Tibial nerve (tissue), 4 donors: ENCODE data around the gene SDSL. TPM values are rescaled to one million over a fixed set of nuclear protein-coding genes. Genes with fewer than 3 reads are reported as not detected.

Experiments used
- DNase-seq, 2 donors: peaks; one replicate each; pipeline ENCODE4 v3.0.0-alpha.2; 2019; ENCODE audit warnings: low spot score in 2 of 2
- H3K27ac ChIP-seq, 4 donors: fragments of 200-600 bp; sonication (generic) in 3 of 4; one replicate each; pipeline ENCODE4 v1.5.1; 2017 to 2019; ENCODE audit warnings: mild to moderate bottlenecking in 1 of 4
- H3K27me3 ChIP-seq, 2 donors: fragments of 200-600 bp; sonication (generic) in 1 of 2; one replicate each; pipeline versions ENCODE4 v1.5.1 to v1.6.0; 2017 to 2019
- H3K36me3 ChIP-seq, 3 donors: fragments of 200-600 bp; sonication (generic); one replicate each; pipeline ENCODE4 v1.5.1; 2018 to 2019
- H3K4me1 ChIP-seq, 4 donors: fragments of 200-600 bp; sonication (generic) in 3 of 4; one replicate each; pipeline ENCODE4 v1.5.1; 2017 to 2019
- H3K4me3 ChIP-seq, 4 donors: fragments of 200-600 bp; sonication (generic) in 3 of 4; one replicate each; pipeline ENCODE4 v1.5.1; 2017 to 2019; ENCODE audit warnings: mild to moderate bottlenecking in 1 of 4, moderate library complexity in 1 of 4
- H3K9me3 ChIP-seq, 4 donors: fragments of 200-600 bp; sonication (generic) in 3 of 4; one replicate each; pipeline ENCODE4 v1.5.1; 2017 to 2019
- EP300 ChIP-seq, 2 donors: sonication (generic); formaldehyde crosslinking; IDR thresholded peaks; one replicate each; pipeline ENCODE4 v1.6.1; 2017; ENCODE audit warnings: antibody characterized with exemption in 2 of 2, mild to moderate bottlenecking in 1 of 2
- POLR2A ChIP-seq, 2 donors: fragments of 450-650 bp; IDR thresholded peaks; one replicate each; pipeline ENCODE4 v1.6.1; 2017; ENCODE audit warnings: antibody characterized with exemption in 2 of 2, mild to moderate bottlenecking in 2 of 2, moderate library complexity in 2 of 2
- WGBS, 2 donors: methylation state at CpG; one replicate each; pipeline ENCODE4 v1.1.5; 2018; 5-methylcytosine and 5-hydroxymethylcytosine counted together
- total RNA-seq, 4 donors: library from RNA; depleted of rRNA; stranded (reverse); fragments of >200 nt; gene quantifications; one replicate each; pipeline ENCODE4 v1.1.0, GENCODE V29; 2016
- TF ChIP-seq, protein P1 (sequence below), 5 experiments: fragments of 200-600 bp in 3 of 5; fragments of 450-650 bp in 2 of 5; sonication (generic) in 3 of 5; IDR thresholded peaks; one replicate each; pipeline ENCODE4 v1.5.1; 2016 to 2019; ENCODE audit warnings: antibody characterized with exemption in 5 of 5, mild to moderate bottlenecking in 3 of 5, moderate library complexity in 2 of 5

SDSL gene
- total RNA-seq, 4 donors from 2014 or later = 1.9 to 3.0 (median 2.3) TPM

DNA sequence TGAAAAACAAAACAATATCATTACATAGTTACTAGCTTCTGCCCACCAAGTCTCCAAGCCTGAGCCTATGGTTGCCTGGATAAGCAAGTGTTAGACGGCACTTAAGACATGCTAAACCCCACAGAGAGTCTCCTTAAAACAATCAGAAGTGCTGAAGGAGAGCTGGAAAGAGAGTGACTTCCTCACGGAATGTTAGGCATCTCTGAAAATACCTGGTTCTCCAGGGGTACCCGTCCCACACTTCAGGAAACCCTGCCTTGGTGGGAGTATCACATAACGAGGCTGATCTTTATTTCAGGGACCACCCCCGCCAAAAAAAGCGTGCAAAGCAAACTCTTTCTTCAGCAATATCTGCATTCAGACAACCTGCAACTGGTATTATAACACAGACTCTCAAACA is 31.1 kb downstream of the SDSL start:
- Histone ChIP-seq H3K4me1 (no peaks in the 10 kb centered on the region), H3K27me3 (peaks cover 0 to 7% of the 10 kb centered on the region in 2 donors), H3K36me3 (no peaks in the 10 kb centered on the region), H3K27ac (no peak overlapping the region), H3K4me3 (no peak overlapping the region), H3K9me3 (no peaks in the 10 kb centered on the region)
- no peak for DNase-seq
- 29 to 39% methylated on average over 6 of the region's 6 CpGs for WGBS, 2 donors
- TF ChIP-seq POLR2A (IDR thresholded peaks at IDR 0.05) (no peak), EP300 (IDR thresholded peaks at IDR 0.05) (no peak)
- TF ChIP-seq, protein P1, sequence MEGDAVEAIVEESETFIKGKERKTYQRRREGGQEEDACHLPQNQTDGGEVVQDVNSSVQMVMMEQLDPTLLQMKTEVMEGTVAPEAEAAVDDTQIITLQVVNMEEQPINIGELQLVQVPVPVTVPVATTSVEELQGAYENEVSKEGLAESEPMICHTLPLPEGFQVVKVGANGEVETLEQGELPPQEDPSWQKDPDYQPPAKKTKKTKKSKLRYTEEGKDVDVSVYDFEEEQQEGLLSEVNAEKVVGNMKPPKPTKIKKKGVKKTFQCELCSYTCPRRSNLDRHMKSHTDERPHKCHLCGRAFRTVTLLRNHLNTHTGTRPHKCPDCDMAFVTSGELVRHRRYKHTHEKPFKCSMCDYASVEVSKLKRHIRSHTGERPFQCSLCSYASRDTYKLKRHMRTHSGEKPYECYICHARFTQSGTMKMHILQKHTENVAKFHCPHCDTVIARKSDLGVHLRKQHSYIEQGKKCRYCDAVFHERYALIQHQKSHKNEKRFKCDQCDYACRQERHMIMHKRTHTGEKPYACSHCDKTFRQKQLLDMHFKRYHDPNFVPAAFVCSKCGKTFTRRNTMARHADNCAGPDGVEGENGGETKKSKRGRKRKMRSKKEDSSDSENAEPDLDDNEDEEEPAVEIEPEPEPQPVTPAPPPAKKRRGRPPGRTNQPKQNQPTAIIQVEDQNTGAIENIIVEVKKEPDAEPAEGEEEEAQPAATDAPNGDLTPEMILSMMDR (IDR thresholded peaks at IDR 0.05) = no peak

DNA sequence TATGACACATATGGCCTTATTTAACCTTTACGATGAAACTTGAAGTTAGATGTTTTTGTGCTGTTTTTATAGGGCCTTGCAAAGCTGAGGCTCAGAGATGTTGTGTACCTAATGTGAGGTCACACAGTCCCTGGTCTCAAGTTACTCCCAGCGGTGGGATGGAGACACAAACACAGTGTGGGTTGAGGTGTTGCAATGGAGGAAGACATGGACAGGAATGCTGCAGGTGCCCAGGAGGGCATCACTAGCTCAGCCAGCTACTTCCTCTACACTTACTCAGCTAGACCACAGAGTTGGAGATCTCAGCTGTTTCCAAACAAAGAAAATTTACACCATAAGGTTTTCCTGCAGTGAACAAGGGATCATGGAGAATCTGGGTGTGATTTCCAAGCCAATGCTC is 34.0 kb downstream of the SDSL start:
- Histone ChIP-seq H3K27me3 (peaks cover 0 to 33% of the 10 kb centered on the region in 2 donors), H3K27ac (no peak overlapping the region), H3K9me3 (no peaks in the 10 kb centered on the region), H3K4me1 (no peaks in the 10 kb centered on the region), H3K4me3 (no peak overlapping the region), H3K36me3 (no peaks in the 10 kb centered on the region)
- 73 to 78% methylated on average over 2 of the region's 2 CpGs for WGBS, 2 donors
- DNase-seq = no peak
- TF ChIP-seq, protein P1 (IDR thresholded peaks at IDR 0.05) = no peak
- TF ChIP-seq POLR2A (IDR thresholded peaks at IDR 0.05) (no peak), EP300 (IDR thresholded peaks at IDR 0.05) (no peak)

DNA sequence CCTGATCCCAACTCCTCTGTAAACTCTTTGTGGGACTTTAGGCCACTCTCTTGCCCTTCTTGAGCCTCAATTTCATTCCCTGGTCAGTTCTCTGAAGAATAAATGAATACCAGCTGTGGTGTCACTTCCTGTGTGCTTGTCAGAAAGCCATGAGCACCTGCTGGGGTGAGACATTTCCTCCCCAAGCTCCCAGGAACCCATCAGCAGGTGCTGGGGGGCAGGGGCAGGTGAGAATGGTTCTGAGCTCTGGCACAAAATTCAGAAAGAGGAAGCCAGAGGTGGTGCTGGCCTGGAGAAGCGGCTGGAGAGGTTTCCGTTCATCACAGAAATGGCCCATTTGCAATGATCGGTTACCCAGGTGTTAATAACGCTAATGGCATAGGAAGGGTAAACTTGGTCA is 34.6 kb downstream of the SDSL start:
- Histone ChIP-seq H3K4me1 (no peaks in the 10 kb centered on the region), H3K27ac (no peak overlapping the region), H3K27me3 (peaks cover 0 to 39% of the 10 kb centered on the region in 2 donors), H3K4me3 (no peak overlapping the region), H3K9me3 (peaks cover 0 to 3% (median 0%) of the 10 kb centered on the region in 4 donors), H3K36me3 (no peaks in the 10 kb centered on the region)
- DNase-seq = no peak
- TF ChIP-seq, protein P1 (IDR thresholded peaks at IDR 0.05) = no peak
- no peak for TF ChIP-seq POLR2A (IDR thresholded peaks at IDR 0.05)
- no peak for TF ChIP-seq EP300 (IDR thresholded peaks at IDR 0.05)
- WGBS, 2 donors = 53 to 71% methylated on average over 4 of the region's 4 CpGs

DNA sequence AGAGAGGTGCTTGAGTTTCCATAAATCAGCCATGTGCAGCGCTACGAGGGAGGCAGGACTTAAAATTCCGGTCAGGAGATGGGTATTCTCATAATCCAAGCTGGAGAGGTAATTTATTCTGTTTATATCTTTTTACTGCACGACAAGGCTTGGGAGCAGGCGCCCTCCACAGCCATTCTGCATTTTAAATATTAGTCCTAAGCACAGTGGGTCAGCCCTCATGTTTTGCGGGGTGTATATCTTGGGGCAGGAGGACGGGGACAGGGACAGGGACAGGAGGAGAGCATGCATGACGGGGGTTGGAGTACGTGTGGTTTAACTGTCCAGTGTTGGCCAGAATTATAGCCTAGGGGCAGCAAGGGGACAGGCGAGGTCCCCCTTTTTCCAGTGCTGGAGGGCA is 35.0 kb downstream of the SDSL start:
- Histone ChIP-seq H3K27ac (no peak overlapping the region), H3K4me1 (no peaks in the 10 kb centered on the region), H3K36me3 (no peaks in the 10 kb centered on the region), H3K4me3 (no peak overlapping the region), H3K27me3 (peaks cover 0 to 43% of the 10 kb centered on the region in 2 donors), H3K9me3 (peaks cover 0 to 3% (median 0%) of the 10 kb centered on the region in 4 donors)
- WGBS, 2 donors = 55 to 57% methylated on average over 10 of the region's 10 CpGs
- no peak for DNase-seq
- TF ChIP-seq POLR2A (IDR thresholded peaks at IDR 0.05) = no peak
- TF ChIP-seq, protein P1 (IDR thresholded peaks at IDR 0.05) = no peak
- TF ChIP-seq EP300 (IDR thresholded peaks at IDR 0.05) = no peak

DNA sequence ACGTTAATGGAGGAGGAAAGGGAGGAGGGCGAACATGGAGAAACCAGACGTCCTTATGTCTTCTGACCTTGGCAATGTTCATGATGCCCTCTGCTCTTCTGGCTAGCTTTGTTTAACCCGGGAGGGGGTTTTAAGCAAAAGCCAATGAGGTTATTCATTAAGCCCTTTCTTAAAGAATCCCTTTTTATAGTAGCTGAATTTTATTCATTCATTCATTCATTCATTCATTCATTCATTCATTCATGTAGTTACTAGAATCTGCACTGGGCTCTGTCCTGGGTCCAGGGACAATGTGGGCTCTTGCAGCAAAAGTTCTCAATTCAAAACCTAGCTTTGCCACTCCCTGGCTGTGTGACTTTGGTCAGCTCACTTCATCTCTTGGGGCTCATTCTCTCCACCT is 35.5 kb downstream of the SDSL start:
- Histone ChIP-seq H3K9me3 (peaks cover 0 to 3% (median 0%) of the 10 kb centered on the region in 4 donors), H3K27me3 (peaks cover 0 to 48% of the 10 kb centered on the region in 2 donors), H3K27ac (no peak overlapping the region), H3K4me1 (peaks cover 0 to 3% (median 1%) of the 10 kb centered on the region in 4 donors), H3K4me3 (no peak overlapping the region), H3K36me3 (no peaks in the 10 kb centered on the region)
- no peak for DNase-seq
- 34 to 39% methylated on average over 4 of the region's 4 CpGs for WGBS, 2 donors
- no peak for TF ChIP-seq POLR2A (IDR thresholded peaks at IDR 0.05)
- TF ChIP-seq, protein P1 (IDR thresholded peaks at IDR 0.05) = no peak
- TF ChIP-seq EP300 (IDR thresholded peaks at IDR 0.05) = no peak
